ENCODE measurements around the gene UGCG.

UGCG gene

GRCh38 chr9:111948951-111949350 lies 52.3 kb downstream of the UGCG start:
- no peak for TF ChIP-seq CTCF (IDR thresholded peaks at IDR 0.05; ENCODE audit: insufficient read depth, low read depth, low read length, missing control alignments)
- no peak for DNase-seq (ENCODE audit: low read depth)

DNA sequence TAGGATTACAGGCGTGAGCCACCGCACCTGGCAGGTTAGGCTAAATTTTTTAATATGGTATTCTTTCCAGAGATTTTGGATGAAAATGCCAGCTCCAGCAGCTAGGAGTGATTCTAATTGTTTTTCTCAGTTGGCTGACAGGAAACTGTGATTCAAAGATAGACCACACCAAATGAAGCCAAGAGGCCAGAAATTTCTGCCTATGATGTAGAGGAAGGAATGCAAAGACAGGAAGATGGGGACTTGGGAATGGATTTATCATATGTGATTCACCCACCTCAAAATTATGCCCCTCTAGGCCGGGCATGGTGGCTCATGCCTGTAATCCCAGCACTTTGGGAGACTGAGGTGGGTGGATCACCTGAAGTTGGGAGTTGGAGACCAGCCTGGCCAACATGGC lies 53.3 kb downstream of the UGCG start:
- H3K4me3 ChIP-seq (ENCODE audit: low read length) = no peak overlapping the region
- DNase-seq (ENCODE audit: low read depth) = peak; percentile 33
- no peak for TF ChIP-seq CTCF (IDR thresholded peaks at IDR 0.05; ENCODE audit: insufficient read depth, low read depth, low read length, missing control alignments)

More at GRCh38 chr9:111948951-111949350, 52.3 kb downstream of the UGCG start:
- no peak overlapping the region for H3K4me3 ChIP-seq (ENCODE audit: low read length)

- H3K4me3 ChIP-seq (ENCODE audit: low read length) = no peak overlapping the region
- peak; percentile 85 for DNase-seq (ENCODE audit: low read depth)
- no peak for TF ChIP-seq CTCF (IDR thresholded peaks at IDR 0.05; ENCODE audit: insufficient read depth, low read depth, low read length, missing control alignments)
Measured at GRCh38 chr9:111952559-111952958, 55.9 kb downstream of the UGCG start.

DNA sequence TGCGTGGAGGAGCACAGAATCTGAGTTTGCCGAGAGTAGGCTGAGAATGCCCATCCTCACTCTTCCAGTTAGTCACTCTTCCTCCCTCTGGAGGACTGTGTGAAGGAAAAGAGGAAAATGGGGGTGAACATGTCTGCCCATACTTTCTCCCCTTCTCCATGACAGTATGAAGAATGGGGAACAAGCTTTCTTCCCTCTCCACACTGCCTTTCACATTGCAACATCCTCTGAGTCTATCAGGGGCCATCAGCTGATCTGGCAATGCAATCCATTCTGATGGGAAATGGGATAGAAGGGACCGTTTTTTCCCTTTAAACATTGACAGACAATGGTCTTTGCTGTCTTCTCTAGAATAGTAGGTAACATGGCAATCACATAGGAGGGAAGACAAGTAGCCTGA lies 56.8 kb downstream of the UGCG start:
- no peak for DNase-seq (ENCODE audit: low read depth)
- TF ChIP-seq CTCF (IDR thresholded peaks at IDR 0.05; ENCODE audit: insufficient read depth, low read depth, low read length, missing control alignments) = no peak
- H3K4me3 ChIP-seq (ENCODE audit: low read length) = no peak overlapping the region

DNA sequence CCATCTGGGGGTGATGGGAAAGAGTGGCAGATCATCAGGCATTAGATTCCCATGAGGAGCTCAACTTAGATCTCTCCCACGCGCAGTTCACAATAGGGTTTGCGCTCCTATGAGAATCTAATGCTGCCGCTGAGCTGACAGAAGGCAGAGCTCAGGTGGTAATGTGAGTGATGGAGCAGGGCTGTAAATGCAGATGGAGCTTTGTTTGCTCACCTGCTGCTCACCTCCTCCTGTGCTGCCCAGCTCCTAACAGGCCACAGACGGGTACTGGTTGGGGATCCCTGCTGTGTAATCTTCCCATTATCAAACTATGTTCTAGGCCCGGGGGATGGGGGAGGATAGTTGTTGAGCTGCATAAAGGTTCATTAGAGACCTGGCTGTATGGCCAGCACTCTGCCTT lies 58.4 kb downstream of the UGCG start:
- DNase-seq (ENCODE audit: low read depth) = no peak
- no peak overlapping the region for H3K4me3 ChIP-seq (ENCODE audit: low read length)
- TF ChIP-seq CTCF (IDR thresholded peaks at IDR 0.05; ENCODE audit: insufficient read depth, low read depth, low read length, missing control alignments) = no peak

GRCh38 chr9:111957856-111958631 lies 61.4 kb downstream of the UGCG start:
- no peak for TF ChIP-seq CTCF (IDR thresholded peaks at IDR 0.05; ENCODE audit: insufficient read depth, low read depth, low read length, missing control alignments)
- peak; percentile 97 for DNase-seq (ENCODE audit: low read depth)
- peak overlapping the region; percentile 40 for H3K4me3 ChIP-seq (ENCODE audit: low read length)
